Breast epithelium (tissue), 4 donors: ENCODE results near the gene NDUFA7. TPM values are rescaled to one million over a fixed set of nuclear protein-coding genes. Genes with fewer than 3 reads are reported as not detected.

Experiments used
- DNase-seq, 2 donors: peaks; one replicate each; pipeline ENCODE4 v3.0.0-alpha.2; 2019; ENCODE audit warnings: low spot score in 2 of 2
- H3K27ac ChIP-seq, 2 donors: fragments of 200-600 bp; sonication (generic) in 1 of 2; one replicate each; pipeline ENCODE4 v1.5.1; 2016 to 2019; ENCODE audit warnings: mild to moderate bottlenecking in 1 of 2
- H3K27me3 ChIP-seq, 2 donors: fragments of 200-600 bp; sonication (generic) in 1 of 2; one replicate each; pipeline versions ENCODE4 v1.5.1 to v1.6.0; 2017 to 2019; ENCODE audit warnings: control low read depth in 1 of 2, mild to moderate bottlenecking in 1 of 2
- H3K36me3 ChIP-seq: fragments of 200-600 bp; one replicate; pipeline ENCODE4 v1.5.1; 2019
- H3K4me1 ChIP-seq, 2 donors: fragments of 200-600 bp; sonication (generic); one replicate each; pipeline ENCODE4 v1.5.1; 2016 to 2019; ENCODE audit warnings: control low read depth in 1 of 2
- H3K4me3 ChIP-seq, 3 donors: fragments of 200-600 bp; sonication (generic); 1 replicate in 2 of 3; 2 replicates in 1 of 3; pipeline ENCODE4 v1.5.1; 2016 to 2019; ENCODE audit warnings: mild to moderate bottlenecking in 3 of 3, moderate library complexity in 2 of 3
- H3K9me3 ChIP-seq, 2 donors: fragments of 200-600 bp; sonication (generic) in 1 of 2; one replicate each; pipeline ENCODE4 v1.5.1; 2016 to 2019; ENCODE audit warnings: control low read depth in 1 of 2
- POLR2A ChIP-seq: fragments of 450-650 bp; IDR thresholded peaks from one replicate; pipeline ENCODE4 v1.6.1; 2016; ENCODE audit warnings: antibody characterized with exemption, mild to moderate bottlenecking, moderate library complexity
- POLR2AphosphoS5 ChIP-seq, 3 donors: sonication (generic); formaldehyde crosslinking; IDR thresholded peaks; one replicate each; pipeline ENCODE4 v1.6.1; 2017; ENCODE audit warnings: antibody characterized with exemption in 3 of 3
- intact Hi-C: fragments of 100-400 bp; cut with DNase I; formaldehyde crosslinking; loops from one replicate; pipeline ENCODE4 v1.15.1; 2023; ENCODE audit warnings: low total_unique reads
- total RNA-seq, 3 donors: library from RNA; depleted of rRNA; stranded (reverse); fragments of >200 nt; gene quantifications; one replicate each; pipeline ENCODE4 v1.1.0, GENCODE V29; 2016
- TF ChIP-seq, protein P1 (sequence below), 3 donors: fragments of 450-650 bp; IDR thresholded peaks; one replicate each; pipeline ENCODE4 v1.5.1; 2016 to 2017; ENCODE audit warnings: antibody characterized with exemption in 3 of 3, mild to moderate bottlenecking in 3 of 3, moderate library complexity in 3 of 3

Gene NDUFA7
- total RNA-seq, 3 donors from 2014 or later = 23.2 to 27.5 (median 25.8) TPM

GRCh38 chr19:8334458-8335342 is 13.5 kb upstream of the NDUFA7 start:
- H3K27ac ChIP-seq = no peak overlapping the region
- TF ChIP-seq POLR2AphosphoS5 (IDR thresholded peaks at IDR 0.05) (no peak), POLR2A (no peak)
- TF ChIP-seq, protein P1, sequence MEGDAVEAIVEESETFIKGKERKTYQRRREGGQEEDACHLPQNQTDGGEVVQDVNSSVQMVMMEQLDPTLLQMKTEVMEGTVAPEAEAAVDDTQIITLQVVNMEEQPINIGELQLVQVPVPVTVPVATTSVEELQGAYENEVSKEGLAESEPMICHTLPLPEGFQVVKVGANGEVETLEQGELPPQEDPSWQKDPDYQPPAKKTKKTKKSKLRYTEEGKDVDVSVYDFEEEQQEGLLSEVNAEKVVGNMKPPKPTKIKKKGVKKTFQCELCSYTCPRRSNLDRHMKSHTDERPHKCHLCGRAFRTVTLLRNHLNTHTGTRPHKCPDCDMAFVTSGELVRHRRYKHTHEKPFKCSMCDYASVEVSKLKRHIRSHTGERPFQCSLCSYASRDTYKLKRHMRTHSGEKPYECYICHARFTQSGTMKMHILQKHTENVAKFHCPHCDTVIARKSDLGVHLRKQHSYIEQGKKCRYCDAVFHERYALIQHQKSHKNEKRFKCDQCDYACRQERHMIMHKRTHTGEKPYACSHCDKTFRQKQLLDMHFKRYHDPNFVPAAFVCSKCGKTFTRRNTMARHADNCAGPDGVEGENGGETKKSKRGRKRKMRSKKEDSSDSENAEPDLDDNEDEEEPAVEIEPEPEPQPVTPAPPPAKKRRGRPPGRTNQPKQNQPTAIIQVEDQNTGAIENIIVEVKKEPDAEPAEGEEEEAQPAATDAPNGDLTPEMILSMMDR (IDR thresholded peaks at IDR 0.05) = no peak
- no peaks in the 10 kb centered on the region for H3K36me3 ChIP-seq
- H3K4me1 ChIP-seq = peaks cover 7 to 8% of the 10 kb centered on the region in 2 donors
- H3K27me3 ChIP-seq = peaks cover 10 to 35% of the 10 kb centered on the region in 2 donors
- intact Hi-C loops = no loop called here
- no peak for DNase-seq
- H3K4me3 ChIP-seq = peak overlapping the region; percentile 1 to 70 (median 46)
- no peaks in the 10 kb centered on the region for H3K9me3 ChIP-seq

GRCh38 chr19:8333767-8334457 is 12.7 kb upstream of the NDUFA7 start:
- intact Hi-C loops = no loop called here
- Histone ChIP-seq H3K36me3 (no peaks in the 10 kb centered on the region), H3K9me3 (no peaks in the 10 kb centered on the region), H3K27ac (no peak overlapping the region), H3K4me3 (peak overlapping the region in 2 of 3 donors; percentile 18 to 70), H3K4me1 (peaks cover 7 to 8% of the 10 kb centered on the region in 2 donors), H3K27me3 (peaks cover 10 to 35% of the 10 kb centered on the region in 2 donors)
- TF ChIP-seq POLR2A (no peak), POLR2AphosphoS5 (IDR thresholded peaks at IDR 0.05) (no peak)
- TF ChIP-seq, protein P1 (IDR thresholded peaks at IDR 0.05) = no peak
- no peak for DNase-seq

DNA sequence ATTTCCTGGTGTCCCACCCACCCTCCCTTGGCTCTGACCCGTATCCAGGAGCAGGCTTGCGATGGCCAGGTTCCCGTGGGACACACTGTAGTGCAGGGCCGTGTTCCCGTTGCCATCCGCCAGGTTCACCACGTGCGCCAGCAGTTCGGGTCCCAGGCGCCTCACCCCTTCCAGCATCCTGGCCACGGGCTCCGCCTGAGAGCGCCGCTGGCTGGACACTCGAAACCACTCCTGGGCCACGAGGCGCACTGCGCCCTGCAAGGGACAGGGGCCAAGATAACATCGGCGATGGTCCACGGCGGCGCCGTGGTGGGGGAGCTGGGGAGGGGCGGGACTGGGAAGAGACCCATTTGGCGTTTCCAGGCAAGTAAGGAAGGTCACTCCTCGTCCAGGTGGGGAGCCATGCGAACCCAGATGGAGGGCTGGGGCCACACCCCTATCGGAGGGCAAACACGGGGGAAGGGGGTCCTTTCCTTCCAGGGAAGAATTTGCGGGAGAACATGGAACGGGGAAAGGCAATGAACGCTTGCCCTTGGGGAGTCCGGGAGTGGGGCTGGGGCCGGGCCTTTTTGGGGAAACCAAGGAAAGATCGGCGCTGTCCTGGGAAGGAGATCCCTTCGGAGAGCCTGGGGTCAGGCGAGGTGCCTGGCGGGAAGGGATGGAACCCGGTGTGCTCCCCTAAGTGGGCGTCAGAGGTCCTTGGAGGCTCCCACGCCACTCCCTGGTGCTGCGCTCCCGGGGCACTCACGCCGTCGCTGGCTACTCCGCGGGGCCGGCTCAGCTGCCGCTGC is 12.0 kb upstream of the NDUFA7 start:
- intact Hi-C loops = no loop called here
- H3K4me1 ChIP-seq = peaks cover 7 to 8% of the 10 kb centered on the region in 2 donors
- no peaks in the 10 kb centered on the region for H3K36me3 ChIP-seq
- TF ChIP-seq POLR2A (no peak), POLR2AphosphoS5 (IDR thresholded peaks at IDR 0.05) (no peak)
- TF ChIP-seq, protein P1 (IDR thresholded peaks at IDR 0.05) = no peak
- H3K9me3 ChIP-seq = no peaks in the 10 kb centered on the region
- H3K27ac ChIP-seq = no peak overlapping the region
- DNase-seq = no peak
- peaks cover 10 to 35% of the 10 kb centered on the region in 2 donors for H3K27me3 ChIP-seq
- peak overlapping the region in 2 of 3 donors; percentile 18 to 70 for H3K4me3 ChIP-seq

GRCh38 chr19:8331263-8331845 is 10.2 kb upstream of the NDUFA7 start:
- H3K4me1 ChIP-seq = peaks cover 7 to 8% of the 10 kb centered on the region in 2 donors
- no peaks in the 10 kb centered on the region for H3K9me3 ChIP-seq
- no peak overlapping the region for H3K4me3 ChIP-seq
- no peak overlapping the region for H3K27ac ChIP-seq
- no peak for DNase-seq
- intact Hi-C loops = no loop called here
- no peaks in the 10 kb centered on the region for H3K36me3 ChIP-seq
- TF ChIP-seq POLR2AphosphoS5 (IDR thresholded peaks at IDR 0.05) (no peak), POLR2A (no peak)
- TF ChIP-seq, protein P1 (IDR thresholded peaks at IDR 0.05) = no peak
- H3K27me3 ChIP-seq = peaks cover 10 to 31% of the 10 kb centered on the region in 2 donors
